AG08396 (cell line): ENCODE measurements around the gene DGCR2.

ENCODE experiments used
- DNase-seq: peaks from one replicate; pipeline ENCODE4 v3.0.0; 2012; ENCODE audit warnings: low spot score, mixed read lengths

Gene DGCR2

GRCh38 chr22:19146215-19146968, 24.2 kb upstream of the DGCR2 start:
- no peak for DNase-seq

GRCh38 chr22:19143967-19144400, 21.8 kb upstream of the DGCR2 start:
- peak; percentile 47 for DNase-seq

- no peak for DNase-seq
Measured at GRCh38 chr22:19143212-19143611, 21.0 kb upstream of the DGCR2 start.

- DNase-seq: no peak
Measured at GRCh38 chr22:19142394-19142793, 20.2 kb upstream of the DGCR2 start.

- no peak for DNase-seq
Measured at GRCh38 chr22:19139974-19140373, 17.8 kb upstream of the DGCR2 start.

GRCh38 chr22:19139001-19139356, 16.8 kb upstream of the DGCR2 start:
- no peak for DNase-seq

GRCh38 chr22:19138217-19139000, 16.2 kb upstream of the DGCR2 start:
- no peak for DNase-seq

- no peak for DNase-seq
Measured at GRCh38 chr22:19137384-19138216, 15.4 kb upstream of the DGCR2 start.

GRCh38 chr22:19136915-19137314, 14.7 kb upstream of the DGCR2 start:
- no peak for DNase-seq

GRCh38 chr22:19134874-19135273, 12.7 kb upstream of the DGCR2 start:
- no peak for DNase-seq

GRCh38 chr22:19134176-19134831, 12.1 kb upstream of the DGCR2 start:
- DNase-seq: no peak

- no peak for DNase-seq
Measured at GRCh38 chr22:19133561-19133960, 11.3 kb upstream of the DGCR2 start.

GRCh38 chr22:19132693-19133400, 10.6 kb upstream of the DGCR2 start:
- DNase-seq: no peak

- no peak for DNase-seq
Measured at GRCh38 chr22:19132153-19132552, 9.9 kb upstream of the DGCR2 start.

- no peak for DNase-seq
Measured at GRCh38 chr22:19131685-19132015, 9.4 kb upstream of the DGCR2 start.

GRCh38 chr22:19130959-19131684, 8.9 kb upstream of the DGCR2 start, which contains the start of gene TSSK2:
TSSK2 (plus strand) TSS chr22:19131308; CDS start chr22:19131400, 92 bp downstream.
- DNase-seq: no peak

GRCh38 chr22:19129871-19130270, 7.7 kb upstream of the DGCR2 start:
- DNase-seq: no peak

- no peak for DNase-seq
Measured at GRCh38 chr22:19128946-19129727, 6.9 kb upstream of the DGCR2 start.

GRCh38 chr22:19128009-19128401, 5.8 kb upstream of the DGCR2 start:
- no peak for DNase-seq
